ENCODE data around the gene DCLRE1B. TPM values are rescaled to one million over a fixed set of nuclear protein-coding genes. Genes with fewer than 3 reads are reported as not detected.

Gene DCLRE1B
- total RNA-seq, 1 experiment from 2014 or later: 11.2 TPM

DNA sequence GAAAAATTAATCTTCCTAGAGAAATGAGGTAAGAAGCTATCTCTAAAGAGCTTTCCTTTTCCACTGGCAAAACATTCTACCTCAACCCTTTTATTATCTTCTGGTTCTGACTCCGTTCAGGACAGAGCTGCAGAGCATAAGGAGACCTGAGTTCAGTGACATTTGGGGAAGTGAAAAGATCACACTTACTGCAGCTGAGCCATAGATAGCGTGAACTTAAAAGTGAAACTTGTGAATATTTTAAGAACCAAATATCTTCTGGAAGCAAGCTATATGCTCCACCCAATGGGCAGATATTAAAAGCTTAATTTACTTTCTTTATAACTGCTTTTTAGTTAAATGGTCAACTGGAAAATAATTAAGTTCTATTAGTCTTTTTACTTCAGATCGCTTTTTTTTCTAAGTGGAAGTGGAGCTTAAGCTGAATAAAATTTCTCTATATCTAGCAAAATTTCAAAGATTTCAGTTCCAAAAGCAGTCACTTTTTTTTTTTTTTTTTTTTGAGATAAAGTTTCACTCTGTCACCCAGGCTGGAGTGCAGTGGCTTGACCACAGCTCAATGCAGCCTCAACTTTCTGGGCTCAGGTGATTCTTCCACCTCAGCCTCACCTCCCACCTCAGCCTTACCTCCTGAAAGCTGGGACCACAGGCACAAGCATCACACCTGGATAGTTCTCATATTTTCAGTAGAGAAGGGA, 45.5 kb upstream of the DCLRE1B start:
- intact Hi-C loops (cut with micrococcal nuclease; ENCODE audit: unreplicated experiment): no loop called here
- no peak overlapping the region for H3K27ac ChIP-seq
- no peaks in the 10 kb centered on the region for H3K9me3 ChIP-seq (ENCODE audit: insufficient read depth, low read depth)
- BruUV-seq (replicated peaks): no TSS peak
- H3K36me3 ChIP-seq (ENCODE audit: low read depth): no peaks in the 10 kb centered on the region
- H3K79me2 ChIP-seq (ENCODE audit: low read depth): no peaks in the 10 kb centered on the region
- no peaks in the 10 kb centered on the region for H3F3A ChIP-seq (ENCODE audit: insufficient read depth, low read depth)
- no peaks in the 10 kb centered on the region for H4K20me1 ChIP-seq (ENCODE audit: insufficient read depth)
- no peaks in the 10 kb centered on the region for H3K4me1 ChIP-seq (replicated peaks; ENCODE audit: insufficient read depth)
- DNase-seq: no peak
- no peak for TF ChIP-seq CTCF (conservative IDR thresholded peaks at IDR 0.05)
- no peak for TF ChIP-seq EZH2 (IDR thresholded peaks at IDR 0.05; ENCODE audit: low read depth)
- CTCF ChIA-PET: no interaction called here
- no peaks in the 10 kb centered on the region for H3K27me3 ChIP-seq (ENCODE audit: insufficient read depth, low read depth)
- no peak overlapping the region for H3K4me2 ChIP-seq
- no peak overlapping the region for H3K4me3 ChIP-seq
- no peaks in the 10 kb centered on the region for H3K9me2 ChIP-seq (ENCODE audit: insufficient read depth)
- H2AFZ ChIP-seq: no peak overlapping the region
- POLR2A ChIA-PET (ENCODE audit: unreplicated experiment): interaction anchor here (0.6 kb wide), 2 partner anchors 9 to 160 kb away, joined by 3 to 6 read pairs; no protein-coding TSS in a partner anchor

DNA sequence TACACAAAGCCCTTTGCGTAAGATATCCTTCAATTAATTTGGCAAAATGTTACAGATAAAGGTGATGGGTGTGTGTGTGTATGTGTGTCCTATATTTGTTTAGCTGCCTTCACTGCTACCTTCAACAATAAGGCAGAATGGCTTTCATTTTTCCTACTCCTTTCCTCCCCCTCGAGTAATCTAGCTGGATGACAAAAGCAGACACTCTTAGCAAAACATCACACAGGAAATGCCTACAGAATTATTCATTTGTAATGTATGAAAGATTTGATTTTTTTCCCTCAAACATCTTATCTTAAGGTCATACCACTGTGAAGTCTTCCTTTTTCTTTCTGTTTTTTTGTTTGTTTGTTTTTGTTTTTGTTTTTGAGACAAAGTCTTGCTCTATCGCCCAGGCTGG, 44.2 kb upstream of the DCLRE1B start:
- ChIA-PET POLR2A (ENCODE audit: unreplicated experiment) (no interaction called here), CTCF (interaction anchor here (0.6 kb wide), 1 partner anchor 794 kb away, joined by 3 read pairs; no protein-coding TSS in a partner anchor)
- H3K9me2 ChIP-seq (ENCODE audit: insufficient read depth): no peaks in the 10 kb centered on the region
- DNase-seq: no peak
- H4K20me1 ChIP-seq (ENCODE audit: insufficient read depth): no peaks in the 10 kb centered on the region
- no peaks in the 10 kb centered on the region for H3K9me3 ChIP-seq (ENCODE audit: insufficient read depth, low read depth)
- no peaks in the 10 kb centered on the region for H3K27me3 ChIP-seq (ENCODE audit: insufficient read depth, low read depth)
- intact Hi-C loops (cut with micrococcal nuclease; ENCODE audit: unreplicated experiment): no loop called here
- H2AFZ ChIP-seq: peak overlapping the region; percentile 5
- no peaks in the 10 kb centered on the region for H3K79me2 ChIP-seq (ENCODE audit: low read depth)
- H3F3A ChIP-seq (ENCODE audit: insufficient read depth, low read depth): no peaks in the 10 kb centered on the region
- BruUV-seq (replicated peaks): no TSS peak
- H3K4me2 ChIP-seq: no peak overlapping the region
- no peaks in the 10 kb centered on the region for H3K36me3 ChIP-seq (ENCODE audit: low read depth)
- H3K27ac ChIP-seq: no peak overlapping the region
- no peaks in the 10 kb centered on the region for H3K4me1 ChIP-seq (replicated peaks; ENCODE audit: insufficient read depth)
- H3K4me3 ChIP-seq: no peak overlapping the region
- no peak for TF ChIP-seq EZH2 (IDR thresholded peaks at IDR 0.05; ENCODE audit: low read depth)
- TF ChIP-seq CTCF (conservative IDR thresholded peaks at IDR 0.05): no peak

- POLR2A ChIA-PET (ENCODE audit: unreplicated experiment): no interaction called here
- H3K9me2 ChIP-seq (ENCODE audit: insufficient read depth): no peaks in the 10 kb centered on the region
- intact Hi-C loops (cut with micrococcal nuclease; ENCODE audit: unreplicated experiment): no loop called here
Measured at GRCh38 chr1:113861641-113862040, 43.5 kb upstream of the DCLRE1B start.

More at GRCh38 chr1:113861641-113862040, 43.5 kb upstream of the DCLRE1B start:
- H2AFZ ChIP-seq: no peak overlapping the region
- CTCF ChIA-PET: no interaction called here
- H3K4me3 ChIP-seq: no peak overlapping the region
- no peak overlapping the region for H3K4me2 ChIP-seq
- no peaks in the 10 kb centered on the region for H3F3A ChIP-seq (ENCODE audit: insufficient read depth, low read depth)
- no peaks in the 10 kb centered on the region for H3K9me3 ChIP-seq (ENCODE audit: insufficient read depth, low read depth)
- no peaks in the 10 kb centered on the region for H3K36me3 ChIP-seq (ENCODE audit: low read depth)
- H3K79me2 ChIP-seq (ENCODE audit: low read depth): no peaks in the 10 kb centered on the region
- no peaks in the 10 kb centered on the region for H4K20me1 ChIP-seq (ENCODE audit: insufficient read depth)
- TF ChIP-seq EZH2 (IDR thresholded peaks at IDR 0.05; ENCODE audit: low read depth) (no peak), CTCF (conservative IDR thresholded peaks at IDR 0.05) (no peak)
- no peaks in the 10 kb centered on the region for H3K27me3 ChIP-seq (ENCODE audit: insufficient read depth, low read depth)
- no TSS peak for BruUV-seq (replicated peaks)
- H3K27ac ChIP-seq: no peak overlapping the region
- DNase-seq: no peak
- H3K4me1 ChIP-seq (replicated peaks; ENCODE audit: insufficient read depth): no peaks in the 10 kb centered on the region
